ENCODE data around the gene AGXT.

GRCh38 chr2:240889601-240890560, 21.3 kb downstream of the AGXT start:
- no peak for TF ChIP-seq CTCF (IDR thresholded peaks at IDR 0.05 in 2 of 3, conservative IDR thresholded peaks at IDR 0.05 in 1 of 3; ENCODE audit: borderline replicate concordance in 1 of 3, insufficient read depth in 1 of 3, low read depth in 2 of 3, low read length in 2 of 3)
- TF ChIP-seq POLR2A (IDR thresholded peaks at IDR 0.05; ENCODE audit: borderline replicate concordance, extremely low read depth, insufficient read depth, insufficient read length), result no peak
- TF ChIP-seq FOSL1 (IDR thresholded peaks at IDR 0.05; ENCODE audit: low read depth), result no peak
